ENCODE results near the gene KCNMB2.

- TF ChIP-seq EZH2phosphoT487 (IDR thresholded peaks at IDR 0.05; ENCODE audit: insufficient read depth, low read depth) (no peak), EZH2 (IDR thresholded peaks at IDR 0.05; ENCODE audit: insufficient read depth, poor library complexity, severe bottlenecking) (no peak)
Observed at GRCh38 chr3:178808748-178809147, 272.5 kb downstream of the KCNMB2 start.

Measured in GM23248 (cell line).